HEK293 (cell line): Measurements from ENCODE around the gene B4GALNT4.

Experiments used
- CTCF ChIA-PET: fragments of 350-600 bp; formaldehyde crosslinking; extraction: SDS; loops from one replicate; lab custom pipeline; 2021; ENCODE audit warnings: antibody characterized with exemption; lab: Yijun Ruan, JAX
- POLR2A ChIA-PET: fragments of 300-600 bp; formaldehyde crosslinking; extraction: SDS; loops from one replicate; lab custom pipeline; 2020; ENCODE audit warnings: antibody characterized with exemption, inconsistent platforms; lab: Yijun Ruan, JAX
- H3K27ac ChIP-seq: fragments of 200-500 bp; sonication (Bioruptor generic); 2 replicates; pipeline ENCODE4 v1.5.1; 2014; ENCODE audit warnings: low read depth, low read length, control low read depth, inconsistent platforms; ENCODE audit errors: extremely low read depth
- H3K36me3 ChIP-seq, 2 experiments: fragments of 200-500 bp in 1 of 2; sonication (Bioruptor generic) in 1 of 2; 1 replicate in 1 of 2; 2 replicates in 1 of 2; pipeline ENCODE4 v1.5.1; 2014 to 2017; ENCODE audit warnings: inconsistent platforms in 2 of 2, low read length in 2 of 2; ENCODE audit not compliant: control insufficient read depth in 2 of 2, insufficient read depth in 1 of 2
- H3K4me1 ChIP-seq: fragments of 200-500 bp; sonication (Bioruptor generic); 2 replicates; pipeline ENCODE4 v1.5.1; 2014; ENCODE audit warnings: mild to moderate bottlenecking, low read length, inconsistent platforms; ENCODE audit not compliant: control insufficient read depth, insufficient read depth
- H3K4me3 ChIP-seq: 2 replicates; pipeline ENCODE4 v1.5.1; 2011; ENCODE audit warnings: low read depth, mild to moderate bottlenecking, control low read depth, low read length, moderate library complexity
- H3K9me3 ChIP-seq: fragments of 200-500 bp; sonication (Bioruptor generic); 2 replicates; pipeline ENCODE4 v1.5.1; 2014; ENCODE audit warnings: low read depth, low read length, inconsistent platforms; ENCODE audit not compliant: control insufficient read depth, insufficient read depth
- BCL11B ChIP-seq: fragments of 450-650 bp; formaldehyde crosslinking; IDR thresholded peaks from 2 replicates; pipeline ENCODE4 v1.5.1; 2016; ENCODE audit warnings: low read depth, missing biosample characterization, missing genetic modification characterization
- GLIS1 ChIP-seq: fragments of 450-650 bp; formaldehyde crosslinking; IDR thresholded peaks from 2 replicates; pipeline ENCODE4 v1.5.1; 2016; ENCODE audit warnings: missing biosample characterization, missing genetic modification characterization
- HOXA7 ChIP-seq: sonication (generic); formaldehyde crosslinking; IDR thresholded peaks from 2 replicates; pipeline ENCODE4 v1.8.1; 2022; ENCODE audit warnings: missing genetic modification reagents, borderline replicate concordance
- KLF16 ChIP-seq: fragments of 450-650 bp; formaldehyde crosslinking; IDR thresholded peaks from 2 replicates; pipeline ENCODE4 v1.5.1; 2017; ENCODE audit warnings: missing biosample characterization, missing genetic modification characterization
- MZF1 ChIP-seq: fragments of 450-650 bp; formaldehyde crosslinking; IDR thresholded peaks from 2 replicates; pipeline ENCODE4 v1.5.1; 2017; ENCODE audit warnings: missing biosample characterization, missing genetic modification characterization, borderline replicate concordance
- ZBTB8A ChIP-seq: fragments of 450-650 bp; formaldehyde crosslinking; IDR thresholded peaks from 2 replicates; pipeline ENCODE4 v1.5.1; 2016; ENCODE audit warnings: missing biosample characterization, missing genetic modification characterization
- ZFP41 ChIP-seq: fragments of 450-650 bp; formaldehyde crosslinking; IDR thresholded peaks from 2 replicates; pipeline ENCODE4 v1.5.1; 2016; ENCODE audit warnings: missing biosample characterization, missing genetic modification characterization, borderline replicate concordance
- ZNF132 ChIP-seq: fragments of 450-650 bp; formaldehyde crosslinking; IDR thresholded peaks from 2 replicates; pipeline ENCODE4 v1.5.1; 2017; ENCODE audit warnings: missing biosample characterization, missing genetic modification characterization, borderline replicate concordance
- ZNF133 ChIP-seq: fragments of 450-650 bp; formaldehyde crosslinking; IDR thresholded peaks from 2 replicates; pipeline ENCODE4 v1.5.1; 2016; ENCODE audit warnings: missing biosample characterization, missing genetic modification characterization
- ZNF2 ChIP-seq: fragments of 450-650 bp; formaldehyde crosslinking; IDR thresholded peaks from 2 replicates; pipeline ENCODE4 v1.5.1; 2016; ENCODE audit warnings: missing biosample characterization, missing genetic modification characterization
- ZNF211 ChIP-seq: fragments of 450-650 bp; formaldehyde crosslinking; IDR thresholded peaks from 2 replicates; pipeline ENCODE4 v1.5.1; 2016; ENCODE audit warnings: low read depth, missing biosample characterization, missing genetic modification characterization
- ZNF266 ChIP-seq: fragments of 450-650 bp; formaldehyde crosslinking; IDR thresholded peaks from 2 replicates; pipeline ENCODE4 v1.5.1; 2016; ENCODE audit warnings: missing biosample characterization, missing genetic modification characterization, low read depth
- ZNF501 ChIP-seq: fragments of 450-650 bp; formaldehyde crosslinking; IDR thresholded peaks from 2 replicates; pipeline ENCODE4 v1.5.1; 2016; ENCODE audit warnings: missing biosample characterization, missing genetic modification characterization
- ZNF544 ChIP-seq: fragments of 450-650 bp; formaldehyde crosslinking; IDR thresholded peaks from 2 replicates; pipeline ENCODE4 v1.5.0; 2017; ENCODE audit warnings: missing biosample characterization, missing genetic modification characterization
- ZNF660 ChIP-seq: fragments of 450-650 bp; IDR thresholded peaks from 2 replicates; pipeline ENCODE4 v1.5.1; 2018; ENCODE audit warnings: missing biosample characterization, mild to moderate bottlenecking, missing genetic modification characterization
- ZNF704 ChIP-seq: fragments of 450-650 bp; formaldehyde crosslinking; IDR thresholded peaks from 2 replicates; pipeline ENCODE4 v1.5.1; 2016; ENCODE audit warnings: missing biosample characterization, missing genetic modification characterization
- ZNF791 ChIP-seq: fragments of 450-650 bp; formaldehyde crosslinking; IDR thresholded peaks from 2 replicates; pipeline ENCODE4 v1.5.1; 2016; ENCODE audit warnings: missing biosample characterization, missing genetic modification characterization
- TF ChIP-seq, protein P1 (sequence below): fragments of 450-650 bp; formaldehyde crosslinking; IDR thresholded peaks from 2 replicates; pipeline ENCODE4 v1.5.1; 2016; ENCODE audit warnings: missing biosample characterization, missing genetic modification characterization, low read depth
- TF ChIP-seq, protein P2 (sequence below): fragments of 450-650 bp; formaldehyde crosslinking; IDR thresholded peaks from 2 replicates; pipeline ENCODE4 v1.5.1; 2017; ENCODE audit warnings: missing biosample characterization, missing genetic modification characterization
- TF ChIP-seq, protein P3 (sequence below): fragments of 450-650 bp; formaldehyde crosslinking; conservative IDR thresholded peaks from 2 replicates; pipeline ENCODE4 v1.5.1; 2016; ENCODE audit warnings: low read depth, missing biosample characterization, missing genetic modification characterization
- TF ChIP-seq, protein P4 (sequence below): fragments of 450-650 bp; formaldehyde crosslinking; IDR thresholded peaks from 2 replicates; pipeline ENCODE4 v1.5.1; 2016; ENCODE audit warnings: missing biosample characterization, missing genetic modification characterization
- TF ChIP-seq, protein P5 (sequence below): fragments of 450-650 bp; IDR thresholded peaks from 2 replicates; pipeline ENCODE4 v1.5.1; 2018; ENCODE audit warnings: missing biosample characterization, missing genetic modification characterization

The B4GALNT4 gene

GRCh38 chr11:326842-327580, 42.3 kb upstream of the B4GALNT4 start:
- ChIA-PET POLR2A (no interaction called here), CTCF (interaction anchor here (0.8 to 1.1 kb wide), 2 partner anchors 17 to 46 kb away, joined by 3 to 5 read pairs; no protein-coding TSS in a partner anchor)
- Histone ChIP-seq H3K4me1 (no peaks in the 10 kb centered on the region), H3K9me3 (no peaks in the 10 kb centered on the region), H3K4me3 (no peak overlapping the region), H3K36me3 (no peaks in the 10 kb centered on the region), H3K27ac (no peak overlapping the region)
- no peak for TF ChIP-seq HOXA7 (CRISPR knock-in tag)
- TF ChIP-seq, protein P1, sequence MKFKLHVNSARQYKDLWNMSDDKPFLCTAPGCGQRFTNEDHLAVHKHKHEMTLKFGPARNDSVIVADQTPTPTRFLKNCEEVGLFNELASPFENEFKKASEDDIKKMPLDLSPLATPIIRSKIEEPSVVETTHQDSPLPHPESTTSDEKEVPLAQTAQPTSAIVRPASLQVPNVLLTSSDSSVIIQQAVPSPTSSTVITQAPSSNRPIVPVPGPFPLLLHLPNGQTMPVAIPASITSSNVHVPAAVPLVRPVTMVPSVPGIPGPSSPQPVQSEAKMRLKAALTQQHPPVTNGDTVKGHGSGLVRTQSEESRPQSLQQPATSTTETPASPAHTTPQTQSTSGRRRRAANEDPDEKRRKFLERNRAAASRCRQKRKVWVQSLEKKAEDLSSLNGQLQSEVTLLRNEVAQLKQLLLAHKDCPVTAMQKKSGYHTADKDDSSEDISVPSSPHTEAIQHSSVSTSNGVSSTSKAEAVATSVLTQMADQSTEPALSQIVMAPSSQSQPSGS: peak; percentile 27; the same call in 1 of the 2 replicates

DNA sequence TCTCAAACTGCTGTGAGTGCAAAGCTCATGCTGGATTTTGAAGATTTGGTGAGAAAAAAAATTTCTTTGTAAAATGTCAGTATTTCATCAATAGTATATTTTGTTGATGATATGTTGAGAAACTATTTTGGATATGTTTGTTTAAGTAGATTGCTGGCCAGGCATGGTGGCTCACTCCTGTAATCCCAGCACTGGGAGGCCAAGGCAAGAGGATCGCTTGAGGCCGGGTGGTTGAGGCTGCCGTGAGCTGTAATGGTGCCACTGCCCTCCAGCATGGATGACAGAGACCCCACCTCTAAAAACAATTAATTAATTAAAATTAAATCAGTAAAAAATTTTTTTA, 41.7 kb upstream of the B4GALNT4 start:
- ChIA-PET CTCF (interaction anchor here (0.8 to 1.1 kb wide), 2 partner anchors 18 to 46 kb away, joined by 3 to 5 read pairs; no protein-coding TSS in a partner anchor), POLR2A (no interaction called here)
- no peak for TF ChIP-seq ZNF501 (tag by site-specific recombination)
- no peak for TF ChIP-seq ZNF266
- TF ChIP-seq ZFP41 (tag by site-specific recombination): no peak
- TF ChIP-seq GLIS1 (tag by site-specific recombination): no peak
- TF ChIP-seq ZNF132 (tag by site-specific recombination): no peak
- TF ChIP-seq ZNF791 (tag by site-specific recombination): no peak
- TF ChIP-seq ZNF660: no peak
- no peak for TF ChIP-seq ZNF211
- no peaks in the 10 kb centered on the region for H3K9me3 ChIP-seq
- H3K4me3 ChIP-seq: no peak overlapping the region
- no peak overlapping the region for H3K27ac ChIP-seq
- H3K4me1 ChIP-seq: no peaks in the 10 kb centered on the region
- H3K36me3 ChIP-seq: no peaks in the 10 kb centered on the region

- Histone ChIP-seq H3K4me3 (no peak overlapping the region), H3K9me3 (no peaks in the 10 kb centered on the region), H3K36me3 (no peaks in the 10 kb centered on the region), H3K4me1 (no peaks in the 10 kb centered on the region), H3K27ac (no peak overlapping the region)
- POLR2A ChIA-PET: no interaction called here
- CTCF ChIA-PET: interaction anchor here (0.8 to 1.1 kb wide), 2 partner anchors 18 to 47 kb away, joined by 3 to 5 read pairs; no protein-coding TSS in a partner anchor
- TF ChIP-seq ZNF211: no peak
- TF ChIP-seq, protein P2, sequence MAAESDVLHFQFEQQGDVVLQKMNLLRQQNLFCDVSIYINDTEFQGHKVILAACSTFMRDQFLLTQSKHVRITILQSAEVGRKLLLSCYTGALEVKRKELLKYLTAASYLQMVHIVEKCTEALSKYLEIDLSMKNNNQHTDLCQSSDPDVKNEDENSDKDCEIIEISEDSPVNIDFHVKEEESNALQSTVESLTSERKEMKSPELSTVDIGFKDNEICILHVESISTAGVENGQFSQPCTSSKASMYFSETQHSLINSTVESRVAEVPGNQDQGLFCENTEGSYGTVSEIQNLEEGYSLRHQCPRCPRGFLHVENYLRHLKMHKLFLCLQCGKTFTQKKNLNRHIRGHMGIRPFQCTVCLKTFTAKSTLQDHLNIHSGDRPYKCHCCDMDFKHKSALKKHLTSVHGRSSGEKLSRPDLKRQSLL (tag by site-specific recombination): no peak
- TF ChIP-seq, protein P3, sequence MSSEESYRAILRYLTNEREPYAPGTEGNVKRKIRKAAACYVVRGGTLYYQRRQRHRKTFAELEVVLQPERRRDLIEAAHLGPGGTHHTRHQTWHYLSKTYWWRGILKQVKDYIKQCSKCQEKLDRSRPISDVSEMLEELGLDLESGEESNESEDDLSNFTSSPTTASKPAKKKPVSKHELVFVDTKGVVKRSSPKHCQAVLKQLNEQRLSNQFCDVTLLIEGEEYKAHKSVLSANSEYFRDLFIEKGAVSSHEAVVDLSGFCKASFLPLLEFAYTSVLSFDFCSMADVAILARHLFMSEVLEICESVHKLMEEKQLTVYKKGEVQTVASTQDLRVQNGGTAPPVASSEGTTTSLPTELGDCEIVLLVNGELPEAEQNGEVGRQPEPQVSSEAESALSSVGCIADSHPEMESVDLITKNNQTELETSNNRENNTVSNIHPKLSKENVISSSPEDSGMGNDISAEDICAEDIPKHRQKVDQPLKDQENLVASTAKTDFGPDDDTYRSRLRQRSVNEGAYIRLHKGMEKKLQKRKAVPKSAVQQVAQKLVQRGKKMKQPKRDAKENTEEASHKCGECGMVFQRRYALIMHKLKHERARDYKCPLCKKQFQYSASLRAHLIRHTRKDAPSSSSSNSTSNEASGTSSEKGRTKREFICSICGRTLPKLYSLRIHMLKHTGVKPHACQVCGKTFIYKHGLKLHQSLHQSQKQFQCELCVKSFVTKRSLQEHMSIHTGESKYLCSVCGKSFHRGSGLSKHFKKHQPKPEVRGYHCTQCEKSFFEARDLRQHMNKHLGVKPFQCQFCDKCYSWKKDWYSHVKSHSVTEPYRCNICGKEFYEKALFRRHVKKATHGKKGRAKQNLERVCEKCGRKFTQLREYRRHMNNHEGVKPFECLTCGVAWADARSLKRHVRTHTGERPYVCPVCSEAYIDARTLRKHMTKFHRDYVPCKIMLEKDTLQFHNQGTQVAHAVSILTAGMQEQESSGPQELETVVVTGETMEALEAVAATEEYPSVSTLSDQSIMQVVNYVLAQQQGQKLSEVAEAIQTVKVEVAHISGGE: no peak
- TF ChIP-seq ZBTB8A (tag by site-specific recombination): no peak
- TF ChIP-seq BCL11B (tag by site-specific recombination): no peak
- no peak for TF ChIP-seq ZNF2
- no peak for TF ChIP-seq KLF16 (tag by site-specific recombination)
- no peak for TF ChIP-seq ZNF544 (tag by site-specific recombination)
- no peak for TF ChIP-seq MZF1 (tag by site-specific recombination)
- TF ChIP-seq, protein P4, sequence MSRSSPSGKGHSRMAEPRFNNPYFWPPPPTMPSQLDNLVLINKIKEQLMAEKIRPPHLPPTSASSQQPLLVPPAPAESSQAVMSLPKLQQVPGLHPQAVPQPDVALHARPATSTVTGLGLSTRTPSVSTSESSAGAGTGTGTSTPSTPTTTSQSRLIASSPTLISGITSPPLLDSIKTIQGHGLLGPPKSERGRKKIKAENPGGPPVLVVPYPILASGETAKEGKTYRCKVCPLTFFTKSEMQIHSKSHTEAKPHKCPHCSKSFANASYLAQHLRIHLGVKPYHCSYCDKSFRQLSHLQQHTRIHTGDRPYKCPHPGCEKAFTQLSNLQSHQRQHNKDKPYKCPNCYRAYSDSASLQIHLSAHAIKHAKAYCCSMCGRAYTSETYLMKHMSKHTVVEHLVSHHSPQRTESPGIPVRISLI (tag by site-specific recombination): no peak
- TF ChIP-seq, protein P5, sequence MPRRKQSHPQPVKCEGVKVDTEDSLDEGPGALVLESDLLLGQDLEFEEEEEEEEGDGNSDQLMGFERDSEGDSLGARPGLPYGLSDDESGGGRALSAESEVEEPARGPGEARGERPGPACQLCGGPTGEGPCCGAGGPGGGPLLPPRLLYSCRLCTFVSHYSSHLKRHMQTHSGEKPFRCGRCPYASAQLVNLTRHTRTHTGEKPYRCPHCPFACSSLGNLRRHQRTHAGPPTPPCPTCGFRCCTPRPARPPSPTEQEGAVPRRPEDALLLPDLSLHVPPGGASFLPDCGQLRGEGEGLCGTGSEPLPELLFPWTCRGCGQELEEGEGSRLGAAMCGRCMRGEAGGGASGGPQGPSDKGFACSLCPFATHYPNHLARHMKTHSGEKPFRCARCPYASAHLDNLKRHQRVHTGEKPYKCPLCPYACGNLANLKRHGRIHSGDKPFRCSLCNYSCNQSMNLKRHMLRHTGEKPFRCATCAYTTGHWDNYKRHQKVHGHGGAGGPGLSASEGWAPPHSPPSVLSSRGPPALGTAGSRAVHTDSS: no peak
- TF ChIP-seq ZNF704 (tag by site-specific recombination): no peak
- TF ChIP-seq ZNF133 (tag by site-specific recombination): no peak
Observed at GRCh38 chr11:328012-328411, 41.3 kb upstream of the B4GALNT4 start.
